Cerebellar nuclear complex (tissue), 1 donor: ENCODE results near the gene EIF2AK2.
A peak's percentile ranks its signal among the peaks of the same experiment; 100 is the strongest.

Source experiments
- DNase-seq, 2 experiments: peaks; one replicate each; lab custom pipeline; 2025; lab: John Stamatoyannopoulos, UW

Gene EIF2AK2

DNA sequence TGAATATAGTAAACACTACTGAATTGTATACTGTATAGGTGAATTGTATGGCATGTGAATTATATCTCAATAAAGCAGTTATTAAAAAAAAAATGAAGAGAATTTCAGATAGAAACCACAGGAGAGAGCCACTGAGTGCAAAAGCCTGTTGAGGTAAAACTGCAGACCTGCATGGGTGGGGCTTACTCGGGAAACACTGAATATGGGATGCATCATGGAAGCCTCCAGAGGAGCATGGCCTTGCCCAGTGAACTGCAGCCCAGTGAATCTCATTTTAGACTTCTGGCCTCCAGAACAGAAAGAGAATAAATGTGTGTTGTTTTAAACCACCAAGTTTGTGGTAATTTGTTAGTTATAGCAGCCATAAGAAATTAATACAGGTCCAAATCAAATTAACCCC, 56.7 kb downstream of the EIF2AK2 start:
- DNase-seq = no peak

DNA sequence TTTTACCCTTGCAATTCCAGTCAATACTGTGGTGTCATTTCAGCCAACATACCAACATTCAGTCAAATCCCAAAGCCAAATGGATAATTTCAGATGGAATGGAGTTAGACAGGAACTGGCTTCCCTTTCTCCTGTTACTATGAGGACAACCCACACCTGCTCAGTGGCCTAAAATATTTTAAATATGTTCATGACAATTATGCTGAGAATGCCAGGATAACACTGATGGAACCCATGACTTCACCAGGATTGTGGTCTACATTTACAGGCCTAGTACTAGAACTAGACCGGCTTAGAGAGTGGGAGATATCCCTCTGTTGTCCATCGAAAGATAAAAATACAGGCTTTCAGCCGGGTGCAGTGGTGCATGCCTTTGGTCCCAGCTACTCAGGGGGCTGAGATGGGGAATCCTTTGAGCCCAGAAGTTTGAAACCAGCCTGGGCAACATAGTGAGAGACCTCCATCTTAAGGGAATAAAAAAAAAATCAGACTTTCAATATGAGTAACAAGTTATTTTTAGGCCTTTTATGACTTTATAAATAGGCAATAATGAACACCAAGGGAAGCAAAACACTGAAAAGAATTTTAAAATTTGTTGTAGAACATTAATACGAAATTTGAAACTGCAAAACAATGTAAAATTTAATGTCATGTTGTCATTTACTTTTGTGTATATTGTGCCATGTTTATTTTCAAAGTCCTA, 58.2 kb downstream of the EIF2AK2 start:
- DNase-seq = no peak

DNA sequence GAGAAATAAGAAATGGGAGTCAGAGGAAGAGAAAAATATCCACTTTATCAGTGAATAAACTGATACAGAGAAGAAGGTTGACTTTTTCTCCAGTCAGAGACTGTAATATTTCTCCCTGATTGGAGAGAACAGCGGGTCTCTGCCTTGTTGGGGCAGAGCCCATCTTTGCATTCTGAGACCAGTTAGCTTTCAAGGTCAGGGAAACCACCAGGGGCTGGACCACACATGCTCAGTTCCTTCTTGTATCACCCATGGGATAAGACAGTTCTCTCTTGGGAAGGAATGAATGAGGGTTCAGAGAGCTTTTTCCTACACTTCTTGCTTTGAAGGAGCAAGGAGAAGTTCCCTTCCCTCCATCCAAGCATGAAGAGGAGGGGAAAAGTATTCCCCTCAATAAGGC, 60.2 kb downstream of the EIF2AK2 start:
- DNase-seq = no peak

DNA sequence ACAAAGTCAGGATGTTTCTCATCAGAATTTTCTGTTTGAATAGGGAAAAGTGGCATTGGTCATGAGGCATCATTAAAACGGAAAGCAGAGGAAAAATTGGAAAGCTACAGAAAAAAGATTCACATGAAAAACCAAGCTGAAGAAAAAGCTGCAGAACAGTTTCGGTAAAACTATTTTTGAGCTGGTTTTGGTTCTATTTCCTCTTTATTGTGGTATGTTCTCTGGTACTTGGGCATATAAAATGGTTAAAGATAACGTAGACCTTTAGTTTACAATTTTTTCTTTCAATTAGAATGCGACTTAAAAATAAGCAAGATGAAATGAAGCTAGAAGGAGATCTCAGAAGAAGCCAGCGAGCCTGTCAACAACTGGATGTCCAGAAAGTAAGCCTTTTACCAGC, 64.9 kb downstream of the EIF2AK2 start:
- DNase-seq = no peak

DNA sequence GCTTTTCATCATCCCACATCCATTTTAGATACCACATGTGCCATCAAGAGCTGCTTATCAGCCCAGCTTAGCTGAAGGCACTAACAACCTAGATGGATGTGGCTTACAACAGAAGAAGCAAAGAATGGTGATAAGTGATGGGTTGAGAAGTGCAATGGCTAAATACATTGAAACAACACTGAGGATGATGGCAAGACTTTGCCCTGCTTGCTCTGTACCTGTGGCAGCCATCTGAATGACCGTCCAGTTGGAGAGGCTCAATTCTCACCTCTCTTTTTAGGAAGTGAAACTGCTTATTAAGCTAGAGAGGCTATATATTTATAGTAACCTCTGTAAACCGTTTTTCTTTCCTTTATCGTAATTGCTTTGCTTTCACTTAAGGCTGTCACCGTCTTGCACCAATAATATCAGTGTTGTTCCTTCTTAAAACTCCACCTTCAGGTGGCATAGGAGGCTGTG, 66.7 kb downstream of the EIF2AK2 start:
- no peak for DNase-seq

DNA sequence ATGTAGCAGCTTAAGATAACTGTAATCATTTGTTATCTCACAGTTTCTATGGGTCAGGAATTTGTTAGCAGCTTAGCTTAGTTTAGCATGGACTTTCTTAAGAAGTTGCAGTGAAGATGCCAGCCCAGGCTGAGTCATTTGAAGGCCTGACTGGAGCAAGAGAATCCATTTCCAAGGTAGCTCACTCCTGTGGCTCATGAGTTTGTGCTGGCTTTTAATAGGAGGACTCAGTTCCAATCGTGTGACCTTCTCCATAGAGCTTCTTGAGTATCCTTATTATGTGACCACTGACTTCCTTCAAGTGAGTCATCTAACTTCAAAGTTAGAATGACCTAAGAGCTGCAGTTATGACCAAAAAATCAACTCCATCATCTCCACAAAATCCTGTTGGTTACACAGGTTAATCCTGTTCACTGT, 71.0 kb downstream of the EIF2AK2 start:
- DNase-seq = no peak

DNA sequence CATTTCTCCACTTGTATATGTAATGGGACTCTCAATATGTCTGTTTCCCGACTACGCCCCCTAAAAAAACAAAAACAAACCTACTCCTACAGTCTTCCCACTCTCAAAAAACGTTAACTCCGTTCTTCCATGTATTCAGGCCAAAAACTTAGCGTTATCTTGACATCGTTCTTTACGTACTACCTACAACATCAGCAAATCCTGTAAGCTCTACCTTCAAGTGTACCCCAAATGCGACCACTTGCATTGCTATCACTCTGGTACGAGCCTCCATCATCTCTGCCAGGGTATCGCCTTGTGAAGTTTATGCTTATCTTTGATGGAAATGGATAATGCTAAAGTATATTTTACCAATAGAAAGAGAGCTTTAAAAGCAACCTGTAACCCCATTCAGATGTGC, 72.0 kb downstream of the EIF2AK2 start:
- DNase-seq = no peak

DNA sequence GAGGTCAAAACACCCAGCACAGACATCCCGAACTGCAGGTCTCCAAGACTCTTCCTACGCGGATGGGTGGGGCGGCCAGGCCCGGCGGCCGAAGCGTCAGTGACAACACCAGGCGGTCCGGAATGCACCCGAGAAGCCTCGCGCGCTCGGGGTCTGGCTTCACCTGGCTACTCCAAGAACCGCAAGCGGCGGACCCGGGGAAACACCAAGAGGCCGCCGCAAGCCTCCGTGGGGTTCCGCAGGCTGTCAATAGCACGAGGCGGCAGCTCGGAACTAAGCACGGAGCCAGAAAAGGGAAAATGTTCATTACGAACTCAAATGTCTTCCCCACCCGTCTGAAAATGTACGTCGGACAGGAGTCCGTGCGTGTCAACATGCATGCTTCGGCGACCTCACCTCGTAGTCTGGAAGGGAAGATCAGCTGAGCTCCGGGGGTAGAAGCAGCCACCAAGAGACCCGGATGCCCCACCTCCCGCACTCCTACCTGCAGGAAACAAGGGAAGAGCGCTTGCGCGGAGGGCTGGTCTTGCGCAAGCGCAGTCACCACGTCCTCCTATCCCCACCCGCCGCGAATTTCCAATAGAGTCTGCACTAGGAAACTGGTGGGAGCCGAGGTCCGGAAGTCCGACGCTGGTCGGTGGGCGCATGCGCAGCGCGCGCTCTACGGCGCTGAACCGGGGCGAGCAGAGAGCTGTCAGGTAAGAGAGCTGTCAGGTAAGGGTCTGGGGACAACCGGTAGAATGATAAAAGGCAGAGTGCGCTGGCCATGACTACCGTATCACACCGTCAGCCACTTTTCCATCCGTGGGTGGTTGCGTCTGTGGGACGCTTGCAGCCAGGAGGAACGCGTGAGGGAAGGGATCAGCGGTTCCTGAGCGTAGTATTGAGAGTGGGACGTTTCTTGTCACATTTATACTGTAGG, 72.6 kb downstream of the EIF2AK2 start, which contains the start of the genes GPATCH11 and HEATR5B:
GPATCH11 (plus strand) TSS at position 646 of the 922 bp plus-strand sequence. CDS start 3,864 bp downstream, outside the sequence.
HEATR5B (minus strand) TSS at position 500 of the 922 bp plus-strand sequence. CDS start 958 bp downstream, outside the sequence.
- DNase-seq = peak; percentile 67 to 83

DNA sequence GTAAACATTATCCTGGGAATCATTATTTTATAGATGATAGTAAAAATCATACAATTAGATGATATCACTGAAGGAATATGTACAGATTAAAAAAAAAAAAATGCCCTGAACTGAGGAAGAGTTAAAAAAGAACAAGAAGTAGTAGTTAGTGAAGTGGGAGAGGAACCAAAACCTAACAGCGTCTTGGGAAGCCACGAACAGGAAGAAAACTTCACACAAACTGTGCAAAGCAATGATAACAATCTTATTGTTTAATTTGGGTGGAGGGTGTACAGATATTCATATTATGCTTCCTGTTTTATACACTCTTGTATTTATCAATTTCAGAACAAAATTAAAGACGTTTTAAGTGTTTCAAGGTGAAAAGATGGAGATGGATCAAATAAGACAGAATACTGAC, 76.1 kb downstream of the EIF2AK2 start:
- no peak for DNase-seq

DNA sequence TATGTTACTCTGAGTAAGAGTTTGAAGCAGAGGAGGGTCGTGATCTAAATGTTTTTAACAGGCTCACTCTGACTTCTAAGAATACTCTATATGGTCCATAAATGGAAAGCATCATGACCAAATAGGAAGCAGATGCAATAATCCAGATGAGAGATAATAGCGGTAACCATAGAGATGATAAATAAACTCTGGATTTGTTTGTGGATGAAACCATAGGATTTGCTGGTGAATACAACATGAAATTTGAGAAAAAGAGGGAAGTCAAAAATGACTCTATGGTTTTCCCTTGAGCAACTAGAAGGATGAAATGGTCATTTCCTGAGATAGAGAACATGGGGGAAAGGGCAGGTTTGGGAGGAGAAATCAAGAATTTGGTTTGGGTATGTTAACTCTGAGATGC, 76.5 kb downstream of the EIF2AK2 start:
- DNase-seq = no peak

DNA sequence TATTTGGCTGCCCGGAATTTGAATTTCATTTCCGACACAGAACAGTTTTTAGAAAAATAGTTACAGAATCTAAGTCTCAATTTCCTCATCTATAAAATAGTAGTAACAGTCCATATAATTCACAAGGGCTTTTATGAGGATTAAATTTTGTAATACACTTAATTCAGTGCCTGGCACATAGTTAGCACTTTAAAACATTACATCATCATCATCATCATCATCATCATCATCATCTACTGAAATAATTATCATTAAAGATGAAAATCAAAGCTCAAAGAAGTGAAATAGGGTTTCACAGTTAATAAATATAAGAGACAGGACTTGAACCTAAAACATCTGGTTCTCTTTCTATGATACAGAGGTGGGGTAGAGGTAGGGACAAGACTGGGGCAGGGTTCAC, 85.8 kb downstream of the EIF2AK2 start:
- DNase-seq = no peak

DNA sequence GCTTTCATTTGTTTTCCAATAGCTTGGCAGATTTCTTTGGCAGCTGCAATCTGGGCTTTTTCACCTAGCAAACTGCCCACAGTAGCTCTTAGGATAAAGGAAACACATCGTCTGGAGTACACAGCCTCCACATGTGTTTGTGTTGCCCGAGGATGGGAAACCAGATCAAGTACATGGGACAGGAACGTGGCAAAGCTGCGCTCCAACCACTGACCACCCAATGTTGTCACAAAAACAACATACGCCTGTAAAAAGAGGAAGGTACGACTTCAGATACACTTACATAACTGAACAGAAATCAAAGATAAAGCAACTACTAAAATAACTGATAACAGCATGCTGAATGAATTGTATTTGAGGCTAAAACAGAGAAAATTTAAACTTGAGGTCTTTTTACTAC, 88.1 kb downstream of the EIF2AK2 start:
- DNase-seq = no peak

DNA sequence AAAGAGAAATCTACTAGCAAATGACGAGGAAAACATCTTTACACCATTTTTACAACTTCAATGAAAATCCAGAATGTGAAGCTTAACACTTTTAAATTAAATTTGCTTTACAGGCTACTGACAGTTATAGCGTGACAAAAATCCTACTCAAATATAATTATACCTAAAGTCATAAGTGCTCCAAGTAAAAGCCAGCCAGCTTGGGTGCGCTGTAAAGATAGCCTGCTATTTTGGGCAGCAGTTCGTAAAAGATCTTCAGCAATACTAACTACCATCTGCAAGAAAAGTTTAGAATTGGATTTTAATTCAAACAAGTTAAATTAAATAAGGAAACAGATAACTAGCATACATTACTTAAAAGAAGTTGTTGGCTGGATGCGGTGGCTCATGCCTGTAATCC, 95.0 kb downstream of the EIF2AK2 start:
- no peak for DNase-seq

DNA sequence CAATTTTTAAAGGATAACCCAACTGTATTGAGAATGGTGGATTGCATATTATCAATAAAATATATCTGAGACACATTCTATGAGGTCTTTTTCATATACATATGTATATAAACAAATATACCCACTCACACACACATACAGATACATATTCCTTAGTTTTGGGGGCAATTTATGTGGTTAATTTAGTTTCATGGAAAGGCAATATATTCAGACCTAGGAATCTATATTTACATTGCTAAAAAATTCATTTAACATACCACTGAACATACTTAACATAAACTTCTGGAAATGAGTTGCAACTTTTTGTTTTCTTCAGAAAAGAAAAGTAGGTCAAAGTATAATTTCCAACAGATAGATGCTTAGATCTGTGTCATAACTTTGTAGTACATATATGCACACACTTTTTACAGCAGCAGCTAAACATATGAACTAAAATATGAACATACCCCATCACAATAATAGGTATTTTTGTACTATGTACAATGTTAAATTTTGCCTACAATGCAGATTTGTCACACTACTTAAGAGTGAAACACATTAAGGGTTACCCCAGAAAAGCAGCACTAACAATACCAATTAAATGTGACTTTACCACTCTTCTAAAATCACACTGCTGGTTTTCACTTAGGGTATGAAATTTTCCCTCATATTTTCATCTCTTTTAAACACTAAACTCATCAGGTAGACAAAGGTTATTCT, 95.6 kb downstream of the EIF2AK2 start:
- DNase-seq = no peak

DNA sequence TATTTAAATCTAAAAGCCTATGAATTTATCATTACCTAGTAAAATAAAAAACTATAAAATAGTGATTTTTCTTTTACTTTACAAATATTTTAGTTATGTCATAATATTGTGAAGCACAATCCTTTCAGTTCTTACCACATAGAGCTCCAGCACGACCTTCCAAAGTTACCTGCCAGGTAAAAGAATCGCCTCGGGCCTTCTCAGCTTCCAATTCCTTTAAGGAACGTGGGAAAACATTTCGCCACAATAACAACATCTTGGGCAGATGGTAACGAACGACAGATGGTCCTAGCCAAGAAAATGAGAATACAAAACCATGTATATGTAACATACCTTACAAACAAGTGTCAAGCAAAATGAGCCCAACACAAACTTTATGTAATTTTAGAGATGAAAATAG, 96.3 kb downstream of the EIF2AK2 start:
- no peak for DNase-seq

DNA sequence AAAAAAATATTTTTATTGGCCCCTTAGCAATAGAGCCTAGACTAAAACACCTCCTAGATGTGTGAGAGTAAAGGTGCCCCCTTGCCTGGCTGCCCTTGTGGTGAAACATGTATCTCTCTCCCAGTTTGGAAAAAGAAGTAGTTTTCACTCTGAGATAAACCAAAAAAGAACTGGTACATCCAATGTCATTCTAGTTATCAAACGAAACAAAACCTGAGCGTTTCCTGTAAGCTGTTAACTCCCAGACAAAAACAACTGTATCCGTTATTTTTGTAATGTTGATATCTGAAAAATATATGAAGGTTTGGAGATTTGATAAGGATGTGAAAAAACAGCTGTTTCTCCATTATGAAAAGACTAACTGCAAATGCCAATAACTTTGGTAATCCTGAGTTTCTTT, 96.9 kb downstream of the EIF2AK2 start:
- no peak for DNase-seq

DNA sequence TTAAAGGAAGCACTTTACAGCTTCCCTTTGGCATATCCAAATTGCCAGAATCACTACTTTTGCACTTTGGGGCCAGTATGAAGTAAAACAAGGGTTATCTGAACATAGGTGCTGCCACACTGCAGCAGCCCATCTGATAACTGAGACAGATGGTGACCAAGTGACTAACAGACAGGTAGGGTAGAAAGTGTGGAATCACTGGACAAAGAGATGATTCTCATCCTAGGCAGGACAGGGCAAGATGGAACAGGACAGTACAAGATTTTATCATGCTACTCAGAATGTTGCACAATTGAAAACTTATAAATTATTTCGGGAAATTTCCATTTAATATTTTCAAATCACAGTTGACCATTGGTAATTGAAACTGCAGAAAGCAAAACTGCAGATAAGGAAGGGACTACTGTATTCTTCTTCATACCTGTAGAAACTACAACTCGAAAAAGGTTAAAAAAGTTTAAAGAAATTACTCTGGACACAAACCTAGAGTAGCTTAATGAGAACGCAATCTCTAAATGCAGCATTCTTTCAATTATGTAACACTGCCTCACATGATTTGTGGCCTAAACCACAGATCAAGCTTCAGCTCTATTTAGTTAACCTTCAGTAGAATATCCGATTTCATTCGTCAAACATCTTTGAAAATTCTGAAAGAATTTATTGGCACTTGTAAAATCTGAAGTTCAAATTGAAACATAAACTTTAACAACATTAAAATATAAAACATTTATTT, 104.0 kb downstream of the EIF2AK2 start:
- no peak for DNase-seq
